ENCODE data around the gene RAB20. TPM values are rescaled to one million over a fixed set of nuclear protein-coding genes. Genes with fewer than 3 reads are reported as not detected.
A peak's percentile ranks its signal among the peaks of the same experiment; 100 is the strongest.

The RAB20 gene
- total and polyA plus RNA-seq, 2 experiments from 2014 or later: 2.7 to 6.4 TPM

- Histone ChIP-seq H3K27me3 (replicated peaks; ENCODE audit: insufficient read depth) (no peaks in the 10 kb centered on the region), H3K9ac (no peak overlapping the region), H3F3A (ENCODE audit: insufficient read depth) (no peaks in the 10 kb centered on the region), H4K20me1 (ENCODE audit: insufficient read depth) (no peaks in the 10 kb centered on the region), H3K27ac (no peak overlapping the region), H3K4me3 (no peak overlapping the region), H3K79me2 (ENCODE audit: insufficient read depth) (no peaks in the 10 kb centered on the region), H3K4me2 (ENCODE audit: unreplicated experiment) (no peak overlapping the region), H3K36me3 (ENCODE audit: low read depth) (no peaks in the 10 kb centered on the region), H3K4me1 (ENCODE audit: insufficient read depth) (no peaks in the 10 kb centered on the region), H2AFZ (no peak overlapping the region), H3K9me3 (ENCODE audit: low read depth) (no peaks in the 10 kb centered on the region), H3K9me2 (ENCODE audit: insufficient read depth) (no peaks in the 10 kb centered on the region)
- TF ChIP-seq EZH2phosphoT487 (IDR thresholded peaks at IDR 0.05; ENCODE audit: insufficient read depth, low read depth): no peak
- no peak for TF ChIP-seq EZH2 (IDR thresholded peaks at IDR 0.05; ENCODE audit: insufficient read depth, poor library complexity, severe bottlenecking)
- 72% methylated on average over 10 to 13 of the region's 13 CpGs for WGBS, 2 experiments (ENCODE audit: low coverage in 1 of 2, low lambda C conversion rate in 2 of 2, missing lambda C conversion rate in 2 of 2)
- no peak for DNase-seq
- in situ Hi-C loops (cut with MboI): no loop called here
Observed at GRCh38 chr13:110583178-110583865, 21.8 kb upstream of the RAB20 start.

GRCh38 chr13:110582421-110582954 is 21.0 kb upstream of the RAB20 start:
- DNase-seq: no peak
- H3K27ac ChIP-seq: no peak overlapping the region
- in situ Hi-C loops (cut with MboI): no loop called here
- H3F3A ChIP-seq (ENCODE audit: insufficient read depth): no peaks in the 10 kb centered on the region
- no peaks in the 10 kb centered on the region for H3K9me3 ChIP-seq (ENCODE audit: low read depth)
- H3K4me1 ChIP-seq (ENCODE audit: insufficient read depth): no peaks in the 10 kb centered on the region
- H3K79me2 ChIP-seq (ENCODE audit: insufficient read depth): no peaks in the 10 kb centered on the region
- no peak overlapping the region for H3K9ac ChIP-seq
- no peaks in the 10 kb centered on the region for H3K9me2 ChIP-seq (ENCODE audit: insufficient read depth)
- no peak overlapping the region for H3K4me2 ChIP-seq (ENCODE audit: unreplicated experiment)
- no peaks in the 10 kb centered on the region for H3K36me3 ChIP-seq (ENCODE audit: low read depth)
- H4K20me1 ChIP-seq (ENCODE audit: insufficient read depth): no peaks in the 10 kb centered on the region
- H3K4me3 ChIP-seq: no peak overlapping the region
- 79 to 80% methylated on average over 13 of the region's 13 CpGs for WGBS, 2 experiments (ENCODE audit: low coverage in 1 of 2, low lambda C conversion rate in 2 of 2, missing lambda C conversion rate in 2 of 2)
- H3K27me3 ChIP-seq (replicated peaks; ENCODE audit: insufficient read depth): no peaks in the 10 kb centered on the region
- no peak overlapping the region for H2AFZ ChIP-seq
- TF ChIP-seq EZH2phosphoT487 (IDR thresholded peaks at IDR 0.05; ENCODE audit: insufficient read depth, low read depth) (no peak), EZH2 (IDR thresholded peaks at IDR 0.05; ENCODE audit: insufficient read depth, poor library complexity, severe bottlenecking) (no peak)

- Histone ChIP-seq H3K79me2 (ENCODE audit: insufficient read depth) (no peaks in the 10 kb centered on the region), H3F3A (ENCODE audit: insufficient read depth) (no peaks in the 10 kb centered on the region), H3K9ac (no peak overlapping the region), H2AFZ (peak overlapping the region; percentile 80), H3K27ac (no peak overlapping the region), H3K9me2 (ENCODE audit: insufficient read depth) (no peaks in the 10 kb centered on the region), H3K36me3 (ENCODE audit: low read depth) (no peaks in the 10 kb centered on the region), H3K4me1 (ENCODE audit: insufficient read depth) (no peaks in the 10 kb centered on the region), H3K27me3 (replicated peaks; ENCODE audit: insufficient read depth) (no peaks in the 10 kb centered on the region), H3K4me2 (ENCODE audit: unreplicated experiment) (no peak overlapping the region), H3K9me3 (ENCODE audit: low read depth) (no peaks in the 10 kb centered on the region), H3K4me3 (no peak overlapping the region), H4K20me1 (ENCODE audit: insufficient read depth) (no peaks in the 10 kb centered on the region)
- 85 to 88% methylated on average over 14 of the region's 14 CpGs for WGBS, 2 experiments (ENCODE audit: low coverage in 1 of 2, low lambda C conversion rate in 2 of 2, missing lambda C conversion rate in 2 of 2)
- in situ Hi-C loops (cut with MboI): no loop called here
- TF ChIP-seq EZH2 (IDR thresholded peaks at IDR 0.05; ENCODE audit: insufficient read depth, poor library complexity, severe bottlenecking): no peak
- no peak for TF ChIP-seq EZH2phosphoT487 (IDR thresholded peaks at IDR 0.05; ENCODE audit: insufficient read depth, low read depth)
- DNase-seq: no peak
Observed at GRCh38 chr13:110581506-110582185, 20.1 kb upstream of the RAB20 start.

GRCh38 chr13:110580800-110581199 is 19.3 kb upstream of the RAB20 start:
- H3K4me3 ChIP-seq: no peak overlapping the region
- no peaks in the 10 kb centered on the region for H3K36me3 ChIP-seq (ENCODE audit: low read depth)
- peak; percentile 24 for DNase-seq
- no peaks in the 10 kb centered on the region for H3K79me2 ChIP-seq (ENCODE audit: insufficient read depth)
- no peaks in the 10 kb centered on the region for H3K9me2 ChIP-seq (ENCODE audit: insufficient read depth)
- WGBS, 2 experiments (ENCODE audit: low coverage in 1 of 2, low lambda C conversion rate in 2 of 2, missing lambda C conversion rate in 2 of 2): 31 to 32% methylated on average over 2 of the region's 2 CpGs
- TF ChIP-seq EZH2 (IDR thresholded peaks at IDR 0.05; ENCODE audit: insufficient read depth, poor library complexity, severe bottlenecking) (no peak), EZH2phosphoT487 (IDR thresholded peaks at IDR 0.05; ENCODE audit: insufficient read depth, low read depth) (no peak)
- no peaks in the 10 kb centered on the region for H4K20me1 ChIP-seq (ENCODE audit: insufficient read depth)
- H2AFZ ChIP-seq: peak overlapping the region; percentile 80
- no peaks in the 10 kb centered on the region for H3F3A ChIP-seq (ENCODE audit: insufficient read depth)
- H3K27ac ChIP-seq: no peak overlapping the region
- no peaks in the 10 kb centered on the region for H3K27me3 ChIP-seq (replicated peaks; ENCODE audit: insufficient read depth)
- H3K4me1 ChIP-seq (ENCODE audit: insufficient read depth): no peaks in the 10 kb centered on the region
- in situ Hi-C loops (cut with MboI): no loop called here
- H3K4me2 ChIP-seq (ENCODE audit: unreplicated experiment): no peak overlapping the region
- H3K9ac ChIP-seq: no peak overlapping the region
- H3K9me3 ChIP-seq (ENCODE audit: low read depth): no peaks in the 10 kb centered on the region
